ENCODE measurements around the gene TLR3. TPM values are rescaled to one million over a fixed set of nuclear protein-coding genes. Genes with fewer than 3 reads are reported as not detected.
"Not testable (repeated sequence)": the region's sequence is repeated elsewhere in the genome, so short reads cannot be mapped to it uniquely, and the experiment has no call there.

The TLR3 gene
- total RNA-seq, 4 donors from 2014 or later: 2.9 to 12.6 (median 8.6) TPM

- no peak overlapping the region for H3K27ac ChIP-seq
- no peak for TF ChIP-seq POLR2A (IDR thresholded peaks at IDR 0.05)
- TF ChIP-seq, protein P1, sequence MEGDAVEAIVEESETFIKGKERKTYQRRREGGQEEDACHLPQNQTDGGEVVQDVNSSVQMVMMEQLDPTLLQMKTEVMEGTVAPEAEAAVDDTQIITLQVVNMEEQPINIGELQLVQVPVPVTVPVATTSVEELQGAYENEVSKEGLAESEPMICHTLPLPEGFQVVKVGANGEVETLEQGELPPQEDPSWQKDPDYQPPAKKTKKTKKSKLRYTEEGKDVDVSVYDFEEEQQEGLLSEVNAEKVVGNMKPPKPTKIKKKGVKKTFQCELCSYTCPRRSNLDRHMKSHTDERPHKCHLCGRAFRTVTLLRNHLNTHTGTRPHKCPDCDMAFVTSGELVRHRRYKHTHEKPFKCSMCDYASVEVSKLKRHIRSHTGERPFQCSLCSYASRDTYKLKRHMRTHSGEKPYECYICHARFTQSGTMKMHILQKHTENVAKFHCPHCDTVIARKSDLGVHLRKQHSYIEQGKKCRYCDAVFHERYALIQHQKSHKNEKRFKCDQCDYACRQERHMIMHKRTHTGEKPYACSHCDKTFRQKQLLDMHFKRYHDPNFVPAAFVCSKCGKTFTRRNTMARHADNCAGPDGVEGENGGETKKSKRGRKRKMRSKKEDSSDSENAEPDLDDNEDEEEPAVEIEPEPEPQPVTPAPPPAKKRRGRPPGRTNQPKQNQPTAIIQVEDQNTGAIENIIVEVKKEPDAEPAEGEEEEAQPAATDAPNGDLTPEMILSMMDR (IDR thresholded peaks at IDR 0.05): no peak
- H3K36me3 ChIP-seq: no peaks in the 10 kb centered on the region
- no peak overlapping the region for H3K4me3 ChIP-seq
- H3K27me3 ChIP-seq: no peaks in the 10 kb centered on the region
- no peaks in the 10 kb centered on the region for H3K9me3 ChIP-seq
- H3K4me1 ChIP-seq: no peaks in the 10 kb centered on the region
- no peak for DNase-seq
- intact Hi-C loops (cut with DNase I; ENCODE audit: low total_unique reads): loop anchor here (5.0 kb wide), 1 partner anchor 395 kb away; no protein-coding TSS in a partner anchor
These were observed 31.9 kb upstream of the TLR3 start for GRCh38 chr4:186036976-186037581.

GRCh38 chr4:186037692-186038658 is 31.0 kb upstream of the TLR3 start:
- Histone ChIP-seq H3K36me3 (no peaks in the 10 kb centered on the region), H3K27me3 (no peaks in the 10 kb centered on the region), H3K9me3 (no peaks in the 10 kb centered on the region), H3K4me3 (no peak overlapping the region), H3K4me1 (no peaks in the 10 kb centered on the region), H3K27ac (no peak overlapping the region)
- intact Hi-C loops (cut with DNase I; ENCODE audit: low total_unique reads): loop anchor here (5.0 kb wide), 1 partner anchor 396 kb away; no protein-coding TSS in a partner anchor
- TF ChIP-seq, protein P1 (IDR thresholded peaks at IDR 0.05): peak; percentile 71 to 87 (median 78)
- TF ChIP-seq POLR2A (IDR thresholded peaks at IDR 0.05): no peak
- DNase-seq: peak; percentile 37 to 62

DNA sequence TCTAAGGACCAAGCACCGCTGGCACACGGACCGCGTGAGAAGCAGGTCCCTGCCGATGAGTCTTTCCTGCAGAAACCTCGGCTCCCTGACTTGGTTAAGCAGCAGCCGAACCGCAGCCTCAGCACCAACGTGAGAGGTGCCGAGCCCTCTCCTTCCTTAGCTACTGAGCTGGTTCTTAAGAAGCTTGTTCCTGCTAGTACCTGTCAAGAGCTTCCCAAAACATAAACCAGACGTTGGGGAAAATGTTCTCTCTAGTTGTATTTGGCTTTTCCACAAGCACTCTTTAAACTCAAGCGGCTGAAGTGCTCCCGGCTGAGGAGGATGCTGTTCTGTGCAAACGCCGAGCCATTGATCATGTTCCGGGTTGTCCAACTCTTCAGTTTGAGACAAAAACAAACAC is 29.3 kb upstream of the TLR3 start:
- Histone ChIP-seq H3K4me3 (peak overlapping the region in 1 of 2 donors; percentile 18), H3K36me3 (no peaks in the 10 kb centered on the region), H3K9me3 (no peaks in the 10 kb centered on the region), H3K27me3 (no peaks in the 10 kb centered on the region), H3K27ac (peak overlapping the region in 1 of 2 donors; percentile 51), H3K4me1 (no peaks in the 10 kb centered on the region)
- peak; percentile 21 to 38 for DNase-seq
- intact Hi-C loops (cut with DNase I; ENCODE audit: low total_unique reads): loop anchor here (5.0 kb wide), 1 partner anchor 397 kb away; no protein-coding TSS in a partner anchor
- TF ChIP-seq, protein P1 (IDR thresholded peaks at IDR 0.05): no peak
- TF ChIP-seq POLR2A (IDR thresholded peaks at IDR 0.05): no peak

DNA sequence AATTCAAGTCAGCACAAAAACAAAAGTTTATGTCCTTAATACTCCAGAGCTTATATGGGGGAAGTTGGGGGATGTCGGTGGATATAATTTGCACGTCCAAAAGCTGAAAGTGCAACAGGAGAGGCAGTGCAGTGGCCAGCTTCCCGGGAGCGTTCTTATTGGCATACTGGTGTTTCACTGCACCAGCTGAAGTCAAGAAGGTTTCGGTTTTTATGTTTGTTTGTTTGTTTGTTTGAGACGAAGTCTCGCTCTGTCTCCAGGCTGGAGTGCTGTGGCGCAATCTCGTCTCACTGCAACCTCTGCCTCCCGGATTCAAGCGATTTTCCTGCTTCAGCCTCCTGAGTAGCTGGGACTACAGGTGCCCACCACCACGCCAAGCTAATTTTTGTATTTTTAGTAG is 28.6 kb upstream of the TLR3 start:
- H3K36me3 ChIP-seq: no peaks in the 10 kb centered on the region
- H3K4me3 ChIP-seq: peak overlapping the region in 1 of 2 donors; percentile 18
- H3K4me1 ChIP-seq: no peaks in the 10 kb centered on the region
- no peaks in the 10 kb centered on the region for H3K9me3 ChIP-seq
- no peak for DNase-seq
- TF ChIP-seq, protein P1 (IDR thresholded peaks at IDR 0.05): no peak
- H3K27me3 ChIP-seq: no peaks in the 10 kb centered on the region
- intact Hi-C loops (cut with DNase I; ENCODE audit: low total_unique reads): no loop called here
- H3K27ac ChIP-seq: peak overlapping the region in 1 of 2 donors; percentile 51

DNA sequence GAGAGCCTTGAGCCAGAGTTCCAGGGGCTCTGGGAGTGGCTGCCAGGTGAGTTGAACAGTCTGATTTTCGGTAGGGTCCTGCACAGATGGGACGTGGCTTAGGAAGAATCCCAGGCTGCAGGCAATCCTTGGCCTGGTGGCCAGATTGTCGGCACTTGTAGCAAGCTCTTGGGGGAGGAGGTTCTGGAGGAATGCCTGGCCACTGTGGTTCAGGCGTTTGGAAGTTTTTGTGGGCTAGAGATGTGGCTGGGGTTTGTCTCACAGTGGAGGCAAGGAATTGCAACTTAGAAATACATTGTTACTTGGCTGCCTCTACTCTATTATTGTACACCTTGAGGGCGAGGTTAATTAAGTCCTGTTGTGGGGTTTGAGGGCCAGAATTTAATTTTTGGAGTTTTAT is 21.5 kb upstream of the TLR3 start:
- H3K9me3 ChIP-seq; H3K36me3 ChIP-seq; intact Hi-C loops (cut with DNase I; ENCODE audit: low total_unique reads); H3K27ac ChIP-seq; H3K27me3 ChIP-seq; H3K4me1 ChIP-seq; H3K4me3 ChIP-seq; DNase-seq: not testable (repeated sequence)

GRCh38 chr4:186050135-186050534 is 18.8 kb upstream of the TLR3 start:
- intact Hi-C loops (cut with DNase I; ENCODE audit: low total_unique reads); H3K36me3 ChIP-seq; H3K4me1 ChIP-seq; H3K27ac ChIP-seq; DNase-seq; H3K4me3 ChIP-seq; H3K9me3 ChIP-seq; H3K27me3 ChIP-seq: not testable (repeated sequence)
